ENCODE measurements around the gene DNAJA4. TPM values are rescaled to one million over a fixed set of nuclear protein-coding genes. Genes with fewer than 3 reads are reported as not detected.

DNAJA4 gene
- total RNA-seq, 2 donors from 2014 or later: 27.2 to 28.9 TPM

DNA sequence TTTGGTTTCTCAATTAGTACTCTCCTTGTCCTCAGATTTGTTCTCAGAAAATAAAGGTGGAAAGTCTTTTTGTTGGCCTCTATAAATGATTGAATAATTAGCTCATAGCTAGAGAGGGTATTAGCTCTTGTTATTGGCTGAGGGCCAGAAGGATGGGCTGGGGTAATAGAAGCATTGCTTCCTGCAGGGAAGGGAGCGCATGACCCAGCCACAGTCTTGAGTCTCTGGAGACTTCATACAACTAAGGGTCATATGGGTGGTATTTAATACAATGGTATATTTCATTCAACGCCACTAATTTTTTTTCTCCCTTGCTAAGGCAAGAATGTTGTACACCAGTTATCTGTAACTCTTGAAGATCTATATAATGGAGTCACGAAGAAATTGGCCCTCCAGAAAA, 8.4 kb downstream of the DNAJA4 start:
- H3K4me1 ChIP-seq (ENCODE audit: control insufficient read depth in 1 of 2, low read depth in 2 of 2): peaks cover 0 to 2% of the 10 kb centered on the region in 2 donors
- H3K4me3 ChIP-seq: no peak overlapping the region
- ATAC-seq (ENCODE audit: insufficient number of reproducible peaks, low FRiP score, low read depth) (no peak), DNase-seq (ENCODE audit: low spot score) (no peak)
- peaks cover 20% of the 10 kb centered on the region for H3K36me3 ChIP-seq
- no peaks in the 10 kb centered on the region for H3K27me3 ChIP-seq (replicated peaks; ENCODE audit: insufficient read depth)
- no peak overlapping the region for H3K27ac ChIP-seq
- TF ChIP-seq, protein P1, sequence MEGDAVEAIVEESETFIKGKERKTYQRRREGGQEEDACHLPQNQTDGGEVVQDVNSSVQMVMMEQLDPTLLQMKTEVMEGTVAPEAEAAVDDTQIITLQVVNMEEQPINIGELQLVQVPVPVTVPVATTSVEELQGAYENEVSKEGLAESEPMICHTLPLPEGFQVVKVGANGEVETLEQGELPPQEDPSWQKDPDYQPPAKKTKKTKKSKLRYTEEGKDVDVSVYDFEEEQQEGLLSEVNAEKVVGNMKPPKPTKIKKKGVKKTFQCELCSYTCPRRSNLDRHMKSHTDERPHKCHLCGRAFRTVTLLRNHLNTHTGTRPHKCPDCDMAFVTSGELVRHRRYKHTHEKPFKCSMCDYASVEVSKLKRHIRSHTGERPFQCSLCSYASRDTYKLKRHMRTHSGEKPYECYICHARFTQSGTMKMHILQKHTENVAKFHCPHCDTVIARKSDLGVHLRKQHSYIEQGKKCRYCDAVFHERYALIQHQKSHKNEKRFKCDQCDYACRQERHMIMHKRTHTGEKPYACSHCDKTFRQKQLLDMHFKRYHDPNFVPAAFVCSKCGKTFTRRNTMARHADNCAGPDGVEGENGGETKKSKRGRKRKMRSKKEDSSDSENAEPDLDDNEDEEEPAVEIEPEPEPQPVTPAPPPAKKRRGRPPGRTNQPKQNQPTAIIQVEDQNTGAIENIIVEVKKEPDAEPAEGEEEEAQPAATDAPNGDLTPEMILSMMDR (IDR thresholded peaks at IDR 0.05): no peak
- no peaks in the 10 kb centered on the region for H3K9me3 ChIP-seq

DNA sequence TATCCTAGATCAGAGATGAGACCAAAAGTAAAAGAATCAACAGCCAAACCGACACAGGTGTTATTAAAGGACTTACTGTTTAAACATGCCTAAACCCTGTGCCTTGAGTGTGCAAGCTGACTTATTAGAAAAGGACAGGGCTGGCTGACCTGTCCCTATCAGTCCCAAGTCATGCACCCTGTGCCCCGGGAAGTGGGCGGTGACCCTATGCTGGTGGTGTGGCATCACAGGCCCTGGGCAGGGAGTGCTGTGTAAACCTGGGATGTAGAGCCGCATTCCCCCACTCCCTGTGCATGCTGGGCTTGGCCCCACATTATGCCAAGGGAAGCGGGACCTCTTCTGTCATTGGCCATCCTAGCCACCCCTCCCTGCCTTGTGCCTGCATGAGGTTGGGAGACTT, 10.6 kb downstream of the DNAJA4 start:
- Histone ChIP-seq H3K27me3 (replicated peaks; ENCODE audit: insufficient read depth) (no peaks in the 10 kb centered on the region), H3K27ac (no peak overlapping the region), H3K36me3 (peaks cover 20% of the 10 kb centered on the region), H3K4me1 (ENCODE audit: control insufficient read depth in 1 of 2, low read depth in 2 of 2) (no peaks in the 10 kb centered on the region), H3K9me3 (no peaks in the 10 kb centered on the region), H3K4me3 (no peak overlapping the region)
- ATAC-seq (ENCODE audit: insufficient number of reproducible peaks, low FRiP score, low read depth): no peak
- no peak for DNase-seq (ENCODE audit: low spot score)
- TF ChIP-seq, protein P1 (IDR thresholded peaks at IDR 0.05): no peak

DNA sequence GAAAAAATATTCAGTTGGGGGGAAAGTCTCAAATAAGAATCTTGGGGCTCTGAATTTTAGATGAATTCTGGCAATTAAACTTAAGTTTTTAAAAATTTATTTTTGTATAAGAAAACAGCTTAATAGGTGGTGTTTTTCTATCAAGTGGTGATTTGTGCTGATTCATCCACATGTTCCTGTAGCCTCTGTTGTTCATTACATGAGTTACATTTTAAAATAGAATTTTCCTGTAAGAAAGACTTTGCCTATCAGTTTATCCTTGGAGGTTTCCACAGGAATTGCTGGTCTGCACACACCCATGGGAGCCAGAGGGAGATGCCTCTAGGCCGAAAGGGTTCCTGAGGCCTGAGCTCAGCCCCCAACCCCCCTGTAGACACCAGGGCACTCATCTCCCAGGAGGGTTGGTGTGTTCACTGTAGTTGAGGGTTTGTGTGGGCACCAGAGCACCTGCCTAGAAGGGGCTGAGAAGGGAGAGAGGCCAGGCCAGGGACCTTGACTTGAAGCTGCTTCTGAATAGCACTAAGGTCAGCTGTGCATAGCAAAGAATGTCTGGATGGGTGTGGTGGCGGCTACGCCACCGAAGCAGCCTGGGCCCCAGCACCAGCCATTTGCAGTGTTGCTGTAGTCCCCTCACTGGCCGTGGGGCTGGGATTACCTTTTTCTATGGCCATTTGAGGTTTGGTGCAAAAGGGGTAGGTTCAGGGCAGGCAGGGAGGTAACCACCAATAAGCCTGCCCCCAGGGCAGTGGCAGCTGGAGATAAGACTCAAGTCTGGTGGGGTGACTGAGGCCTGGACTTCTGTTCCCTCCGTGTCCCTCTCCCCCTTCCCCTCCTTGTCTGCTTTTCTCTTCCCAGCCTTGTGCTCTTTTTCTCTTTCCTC, 11.9 kb downstream of the DNAJA4 start:
- Histone ChIP-seq H3K9me3 (no peaks in the 10 kb centered on the region), H3K27me3 (replicated peaks; ENCODE audit: insufficient read depth) (no peaks in the 10 kb centered on the region), H3K27ac (no peak overlapping the region), H3K36me3 (peaks cover 25% of the 10 kb centered on the region), H3K4me3 (no peak overlapping the region), H3K4me1 (ENCODE audit: control insufficient read depth in 1 of 2, low read depth in 2 of 2) (no peaks in the 10 kb centered on the region)
- ATAC-seq (ENCODE audit: insufficient number of reproducible peaks, low FRiP score, low read depth) (no peak), DNase-seq (ENCODE audit: low spot score) (no peak)
- TF ChIP-seq, protein P1 (IDR thresholded peaks at IDR 0.05): no peak

DNA sequence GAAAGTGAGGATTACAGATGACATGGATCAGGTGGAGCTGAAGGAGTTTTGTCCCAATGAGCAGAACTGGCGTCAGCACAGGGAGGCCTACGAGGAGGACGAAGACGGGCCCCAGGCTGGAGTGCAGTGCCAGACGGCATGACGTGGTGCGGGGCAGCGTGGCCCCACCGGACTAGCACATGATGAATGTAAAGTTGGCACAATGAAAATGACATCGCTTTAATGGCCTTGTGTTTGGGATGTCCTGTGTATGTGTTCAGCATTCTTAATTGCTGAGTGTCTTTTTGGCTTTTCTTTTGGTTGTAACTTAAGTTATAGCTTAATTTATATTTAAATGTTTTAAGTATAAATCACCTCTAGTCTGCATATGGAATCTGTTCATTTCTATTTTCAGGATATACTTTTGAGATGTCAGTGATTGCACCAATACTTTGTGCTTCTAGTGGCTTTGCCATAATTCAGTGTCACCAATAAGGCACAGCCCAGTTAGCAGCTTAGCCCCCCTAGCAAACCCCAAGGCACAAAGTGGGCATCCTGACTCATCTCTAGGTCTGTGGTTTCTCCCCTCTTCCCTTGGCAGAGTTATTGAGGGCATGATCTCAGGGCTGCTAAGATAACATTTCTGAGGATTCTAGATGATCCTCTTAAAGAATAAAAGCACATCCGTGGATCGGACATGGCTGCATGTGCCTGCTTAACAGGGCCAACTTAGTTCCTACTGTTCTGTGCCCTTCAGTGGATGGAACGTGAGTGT, 16.1 kb downstream of the DNAJA4 start:
- Histone ChIP-seq H3K4me3 (no peak overlapping the region), H3K27me3 (replicated peaks; ENCODE audit: insufficient read depth) (no peaks in the 10 kb centered on the region), H3K9me3 (no peaks in the 10 kb centered on the region), H3K4me1 (ENCODE audit: control insufficient read depth in 1 of 2, low read depth in 2 of 2) (no peaks in the 10 kb centered on the region), H3K27ac (no peak overlapping the region), H3K36me3 (peaks cover 31% of the 10 kb centered on the region)
- DNase-seq (ENCODE audit: low spot score): no peak
- TF ChIP-seq, protein P1 (IDR thresholded peaks at IDR 0.05): no peak
- ATAC-seq (ENCODE audit: insufficient number of reproducible peaks, low FRiP score, low read depth): no peak

DNA sequence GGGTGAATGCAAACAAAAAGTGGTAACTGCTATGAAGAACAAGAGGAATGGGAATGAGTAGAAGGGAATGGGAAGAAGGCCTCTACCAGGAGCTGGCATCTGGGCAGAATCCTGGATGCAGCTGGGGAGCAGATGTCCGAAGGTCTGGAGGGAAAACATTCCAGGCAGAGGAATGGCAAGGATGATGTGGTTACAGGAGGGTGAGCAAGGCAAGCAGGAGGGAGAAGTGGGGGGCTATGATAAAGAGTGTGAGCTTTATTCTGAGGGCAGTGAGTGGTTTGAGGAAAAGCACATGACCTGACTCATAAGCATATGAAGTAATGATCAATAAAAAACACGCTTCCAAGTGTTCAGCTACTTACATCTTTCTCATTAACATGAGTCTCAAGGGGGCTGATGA, 18.0 kb downstream of the DNAJA4 start:
- Histone ChIP-seq H3K36me3 (peaks cover 42% of the 10 kb centered on the region), H3K9me3 (no peaks in the 10 kb centered on the region), H3K4me3 (no peak overlapping the region), H3K27ac (no peak overlapping the region), H3K4me1 (ENCODE audit: control insufficient read depth in 1 of 2, low read depth in 2 of 2) (no peaks in the 10 kb centered on the region), H3K27me3 (replicated peaks; ENCODE audit: insufficient read depth) (no peaks in the 10 kb centered on the region)
- DNase-seq (ENCODE audit: low spot score) (no peak), ATAC-seq (ENCODE audit: insufficient number of reproducible peaks, low FRiP score, low read depth) (no peak)
- TF ChIP-seq, protein P1 (IDR thresholded peaks at IDR 0.05): no peak
